Measurements from ENCODE around the gene RNF148. TPM values are rescaled to one million over a fixed set of nuclear protein-coding genes. Genes with fewer than 3 reads are reported as not detected.

Gene RNF148
- total RNA-seq, 4 donors from 2014 or later: 3.4 to 7.4 (median 4.8) TPM

DNA sequence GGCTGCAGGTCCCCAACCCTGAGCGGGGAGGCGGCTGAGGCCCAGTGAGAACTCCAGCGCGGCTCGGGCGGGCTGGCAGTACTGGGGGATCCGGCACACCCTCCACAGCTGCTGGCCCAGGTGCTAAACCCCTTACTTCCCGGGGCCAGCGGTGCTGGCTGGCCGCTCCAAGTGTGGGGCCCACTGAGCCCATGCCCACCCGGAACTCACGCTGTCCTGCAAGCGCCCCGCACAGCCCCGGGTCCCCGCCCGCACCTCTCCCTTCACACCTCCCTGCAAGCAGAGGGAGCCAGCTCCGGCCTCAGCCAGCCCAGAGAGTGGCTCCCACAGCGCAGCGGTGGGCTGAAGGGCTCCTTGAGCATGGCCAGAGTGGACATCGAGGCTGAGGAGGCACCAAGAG is 28.8 kb downstream of the RNF148 start:
- no peak overlapping the region for H3K27ac ChIP-seq
- H3K36me3 ChIP-seq: no peaks in the 10 kb centered on the region
- H3K9me3 ChIP-seq: no peaks in the 10 kb centered on the region
- intact Hi-C loops (cut with DNase I; ENCODE audit: low total_unique reads): no loop called here
- no peak overlapping the region for H3K4me3 ChIP-seq
- peaks cover 0 to 5% of the 10 kb centered on the region in 2 donors for H3K4me1 ChIP-seq
- no peaks in the 10 kb centered on the region for H3K27me3 ChIP-seq
- TF ChIP-seq CTCF (IDR thresholded peaks at IDR 0.05) (no peak), POLR2A (IDR thresholded peaks at IDR 0.05) (no peak)
- no peak for DNase-seq

DNA sequence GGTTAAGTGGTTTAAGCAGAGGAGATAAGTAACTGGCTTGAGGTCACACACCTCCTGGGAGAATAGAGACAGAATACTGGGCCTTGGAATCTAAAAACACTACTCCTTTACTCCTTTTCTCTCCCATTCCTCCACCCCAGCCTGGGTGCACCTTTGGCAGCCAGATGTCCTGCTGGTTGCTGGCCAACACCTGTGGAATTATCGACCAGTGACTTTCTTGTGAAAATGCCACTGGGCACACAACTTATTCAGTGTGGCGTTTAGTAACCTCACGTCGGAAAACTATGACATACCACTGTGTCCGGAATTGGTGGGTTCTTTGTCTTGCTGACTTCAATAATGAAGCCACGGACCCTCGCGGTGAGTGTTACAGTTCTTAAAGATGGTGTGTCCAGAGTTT is 30.2 kb downstream of the RNF148 start:
- Histone ChIP-seq H3K4me1 (peaks cover 0 to 5% of the 10 kb centered on the region in 2 donors), H3K9me3 (no peaks in the 10 kb centered on the region), H3K27ac (no peak overlapping the region), H3K4me3 (no peak overlapping the region), H3K27me3 (no peaks in the 10 kb centered on the region), H3K36me3 (no peaks in the 10 kb centered on the region)
- intact Hi-C loops (cut with DNase I; ENCODE audit: low total_unique reads): no loop called here
- TF ChIP-seq CTCF (IDR thresholded peaks at IDR 0.05): no peak
- TF ChIP-seq POLR2A (IDR thresholded peaks at IDR 0.05): no peak
- DNase-seq: no peak

GRCh38 chr7:122663733-122664132 is 39.0 kb downstream of the RNF148 start:
- intact Hi-C loops (cut with DNase I; ENCODE audit: low total_unique reads): no loop called here
- no peaks in the 10 kb centered on the region for H3K4me1 ChIP-seq
- H3K4me3 ChIP-seq: no peak overlapping the region
- no peak for DNase-seq
- no peaks in the 10 kb centered on the region for H3K27me3 ChIP-seq
- TF ChIP-seq CTCF (IDR thresholded peaks at IDR 0.05) (no peak), POLR2A (IDR thresholded peaks at IDR 0.05) (no peak)
- H3K9me3 ChIP-seq: no peaks in the 10 kb centered on the region
- H3K36me3 ChIP-seq: no peaks in the 10 kb centered on the region
- no peak overlapping the region for H3K27ac ChIP-seq

DNA sequence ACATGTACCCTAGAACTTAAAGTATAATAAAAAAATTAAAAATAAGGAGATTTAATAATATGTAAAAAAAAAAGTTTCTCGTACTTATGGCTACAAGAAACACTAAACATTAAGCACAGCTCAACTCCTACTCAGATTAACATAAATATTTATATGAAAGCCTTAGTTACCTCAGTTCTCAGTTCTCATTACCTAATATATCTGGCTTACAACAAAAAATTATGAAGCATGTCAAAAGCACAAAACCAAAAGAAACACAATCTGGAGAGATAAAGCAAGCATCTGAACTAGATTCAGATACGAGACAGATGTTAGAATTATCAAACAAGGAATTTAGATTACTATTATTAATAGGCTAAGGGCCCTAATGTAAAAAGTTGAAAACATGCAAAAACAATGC is 43.9 kb downstream of the RNF148 start:
- intact Hi-C loops (cut with DNase I; ENCODE audit: low total_unique reads): no loop called here
- no peak for DNase-seq
- Histone ChIP-seq H3K27me3 (no peaks in the 10 kb centered on the region), H3K36me3 (no peaks in the 10 kb centered on the region), H3K4me3 (no peak overlapping the region), H3K9me3 (no peaks in the 10 kb centered on the region), H3K4me1 (no peaks in the 10 kb centered on the region), H3K27ac (no peak overlapping the region)
- TF ChIP-seq CTCF (IDR thresholded peaks at IDR 0.05): no peak
- no peak for TF ChIP-seq POLR2A (IDR thresholded peaks at IDR 0.05)

DNA sequence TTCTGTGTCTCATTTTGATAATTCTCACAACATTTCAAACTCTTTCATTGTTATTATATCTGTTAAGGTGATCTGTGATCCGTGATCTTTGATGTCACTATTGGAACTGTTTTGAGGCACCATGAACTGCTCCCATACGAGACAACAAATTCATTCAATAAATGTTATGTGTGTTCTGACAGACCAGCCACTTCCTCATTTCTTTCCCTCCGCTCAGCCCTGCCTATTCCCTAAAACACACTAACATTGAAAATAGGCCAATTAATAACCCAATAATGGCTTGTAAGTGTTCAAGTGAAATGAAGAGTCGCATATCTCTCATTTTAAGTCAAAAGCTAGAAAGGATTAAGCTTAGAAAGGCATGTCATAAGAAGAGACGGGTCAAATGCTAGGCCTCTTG is 49.0 kb downstream of the RNF148 start:
- intact Hi-C loops (cut with DNase I; ENCODE audit: low total_unique reads): no loop called here
- H3K27ac ChIP-seq: no peak overlapping the region
- H3K4me3 ChIP-seq: no peak overlapping the region
- no peak for DNase-seq
- H3K27me3 ChIP-seq: no peaks in the 10 kb centered on the region
- no peaks in the 10 kb centered on the region for H3K36me3 ChIP-seq
- H3K9me3 ChIP-seq: no peaks in the 10 kb centered on the region
- H3K4me1 ChIP-seq: no peaks in the 10 kb centered on the region
- TF ChIP-seq CTCF (IDR thresholded peaks at IDR 0.05): no peak
- TF ChIP-seq POLR2A (IDR thresholded peaks at IDR 0.05): no peak
